Endothelial cell of umbilical vein (primary cell): Measurements from ENCODE around the gene AMN. TPM values are rescaled to one million over a fixed set of nuclear protein-coding genes. Genes with fewer than 3 reads are reported as not detected.

Source experiments
- BruUV-seq: library from RNA; stranded (reverse); fragments of 400-500 nt; replicated peaks from 2 replicates; lab custom pipeline; 2021; lab: Mats Ljungman, UMichigan
- CTCF ChIA-PET: fragments of 300-600, 350-600 bp; sonication (Branson Sonifier 250); formaldehyde crosslinking; loops from one replicate; lab custom pipeline; 2021; ENCODE audit warnings: antibody characterized with exemption, inconsistent platforms; lab: Charles Lee
- POLR2A ChIA-PET: fragments of 300-600, 350-600 bp; sonication (Branson Sonifier 250); formaldehyde crosslinking; loops from one replicate; lab custom pipeline; 2021; ENCODE audit warnings: antibody characterized with exemption, inconsistent platforms; lab: Charles Lee
- DNase-seq: peaks from one replicate; pipeline ENCODE4 v3.0.0-alpha.2; 2011; ENCODE audit warnings: low read depth, low spot score
- FAIRE-seq: peaks from 2 replicates; lab custom pipeline; 2011; peaks lifted over from hg19 to GRCh38; lab: Jason Lieb, UNC
- H2AFZ ChIP-seq: 2 replicates; pipeline ENCODE4 v1.6.0; 2012; ENCODE audit warnings: low read depth, low read length, control low read depth, inconsistent platforms
- H3K27ac ChIP-seq: 2 replicates; pipeline ENCODE4 v1.5.1; 2011; ENCODE audit warnings: low read depth, mild to moderate bottlenecking, control low read depth, low read length, moderate library complexity; ENCODE audit not compliant: insufficient read depth
- H3K27me3 ChIP-seq, 2 experiments: 2 replicates each; pipeline versions ENCODE4 v1.6.0 to v1.6.1; 2011; ENCODE audit warnings: low read length in 2 of 2, mixed read lengths in 1 of 2; ENCODE audit not compliant: control insufficient read depth in 2 of 2, insufficient read depth in 2 of 2
- H3K36me3 ChIP-seq, 2 experiments: 2 replicates in 1 of 2; 3 replicates in 1 of 2; pipeline ENCODE4 v1.5.1; 2011; ENCODE audit warnings: low read length in 2 of 2, mild to moderate bottlenecking in 1 of 2, moderate library complexity in 1 of 2; ENCODE audit not compliant: control insufficient read depth in 2 of 2, insufficient read depth in 2 of 2; ENCODE audit errors: extremely low read depth in 1 of 2
- H3K4me1 ChIP-seq: 3 replicates; pipeline ENCODE4 v1.5.1; 2011; ENCODE audit warnings: mild to moderate bottlenecking, low read length; ENCODE audit not compliant: control insufficient read depth, insufficient read depth; ENCODE audit errors: extremely low read depth
- H3K4me2 ChIP-seq: 2 replicates; pipeline ENCODE4 v1.6.1; 2011; ENCODE audit warnings: low read length, control low read depth, mixed read lengths; ENCODE audit not compliant: insufficient read depth
- H3K4me3 ChIP-seq, 3 experiments: fragments of 200-600 bp in 1 of 3; sonication (generic), shearing (Covaris generic) in 1 of 3; replicated peaks in 1 of 3; 2 replicates each; pipeline ENCODE4 v1.5.1; 2011 to 2016; ENCODE audit warnings: control low read depth in 3 of 3, low read length in 3 of 3, mild to moderate bottlenecking in 2 of 3, inconsistent platforms in 1 of 3, low read depth in 1 of 3, moderate library complexity in 1 of 3; ENCODE audit not compliant: insufficient read depth in 1 of 3
- H3K79me2 ChIP-seq: 2 replicates; pipeline ENCODE4 v1.6.0; 2012; ENCODE audit warnings: low read length, inconsistent platforms; ENCODE audit not compliant: control insufficient read depth, insufficient read depth
- H3K9ac ChIP-seq: replicated peaks from 2 replicates; pipeline ENCODE3; 2011; ENCODE audit warnings: low read length, control low read depth; ENCODE audit not compliant: insufficient read depth; ENCODE audit errors: extremely low read depth
- H3K9me1 ChIP-seq: replicated peaks from 3 replicates; pipeline ENCODE4 v1.6.0; 2011; ENCODE audit warnings: mild to moderate bottlenecking, low read length; ENCODE audit not compliant: control insufficient read depth, insufficient read depth; ENCODE audit errors: extremely low read depth
- H3K9me3 ChIP-seq: replicated peaks from 2 replicates; pipeline ENCODE4 v1.5.1; 2012; ENCODE audit warnings: low read length, inconsistent platforms; ENCODE audit not compliant: control insufficient read depth, insufficient read depth
- H4K20me1 ChIP-seq: replicated peaks from 2 replicates; pipeline ENCODE3; 2011; ENCODE audit warnings: mild to moderate bottlenecking, low read length; ENCODE audit not compliant: control insufficient read depth, insufficient read depth; ENCODE audit errors: extremely low read depth
- EZH2 ChIP-seq: IDR thresholded peaks from 2 replicates; pipeline ENCODE4 v1.6.1; 2012; ENCODE audit warnings: borderline replicate concordance, low read depth, mild to moderate bottlenecking, moderate library complexity, low read length, inconsistent platforms; ENCODE audit not compliant: severe bottlenecking
- FOS ChIP-seq: IDR thresholded peaks from 2 replicates; pipeline ENCODE4 v1.6.1; 2011; ENCODE audit warnings: mild to moderate bottlenecking, low read length, moderate library complexity, borderline replicate concordance; ENCODE audit not compliant: insufficient read depth
- GATA2 ChIP-seq: IDR thresholded peaks from 2 replicates; pipeline ENCODE4 v1.7.0; 2011; ENCODE audit warnings: low read depth, mild to moderate bottlenecking, moderate library complexity, mixed read lengths, low read length; ENCODE audit not compliant: insufficient read length, insufficient read depth
- JUN ChIP-seq: IDR thresholded peaks from 2 replicates; pipeline ENCODE4 v1.6.1; 2011; ENCODE audit warnings: borderline replicate concordance, low read depth; ENCODE audit not compliant: insufficient read length, insufficient read depth
- MAX ChIP-seq: IDR thresholded peaks from 2 replicates; pipeline ENCODE4 v1.6.1; 2011; ENCODE audit not compliant: insufficient read depth, insufficient read length
- MYC ChIP-seq: IDR thresholded peaks from one replicate; pipeline ENCODE4 v1.6.1; 2011; ENCODE audit warnings: mild to moderate bottlenecking, low read depth, low read length
- POLR2A ChIP-seq: IDR thresholded peaks from 2 replicates; pipeline ENCODE4 v1.6.1; 2012; ENCODE audit warnings: low read depth, mild to moderate bottlenecking, control low read depth, low read length
- POLR2AphosphoS5 ChIP-seq: IDR thresholded peaks from 2 replicates; pipeline ENCODE4 v1.6.1; 2012; ENCODE audit warnings: low read depth, mild to moderate bottlenecking, control low read depth, low read length, moderate library complexity; ENCODE audit not compliant: insufficient read depth
- dilution Hi-C: fragments of 300-500 bp; cut with MboI; formaldehyde crosslinking; loops from one replicate; pipeline ENCODE4 v1.15.0; 2019; ENCODE audit warnings: low sequenced_read_pairs; ENCODE audit not compliant: extremely low pct_ligation_motif_present
- intact Hi-C: fragments of 100-400 bp; cut with micrococcal nuclease; formaldehyde crosslinking; loops from one replicate; pipeline ENCODE4 v1.10.0; 2022
- polyA plus RNA-seq, 4 experiments: library from polyadenylated mRNA; depleted of rRNA in 3 of 4; stranded (reverse) in 3 of 4; unstranded in 1 of 4; fragments of >200 nt; gene quantifications; 2 replicates each; pipeline versions ENCODE4 v1.2.1 to v1.2.3, GENCODE V29; 2011 to 2012; ENCODE audit warnings: missing spikeins in 1 of 4
- total RNA-seq: library from RNA; stranded (reverse); gene quantifications from 2 replicates; pipeline ENCODE4 v1.2.3, GENCODE V29; 2021
- TF ChIP-seq, protein P1 (sequence below), 2 donors: IDR thresholded peaks; 1 replicate in 1 of 2; 2 replicates in 1 of 2; pipeline ENCODE4 v1.5.1; 2011; ENCODE audit warnings: low read length in 2 of 2, mild to moderate bottlenecking in 2 of 2, moderate library complexity in 2 of 2, control low read depth in 1 of 2, inconsistent platforms in 1 of 2, low read depth in 1 of 2; ENCODE audit not compliant: insufficient read depth in 1 of 2; ENCODE audit errors: extremely low read depth in 1 of 2

The AMN gene
- total and polyA plus RNA-seq, 2 donors (not counting 3 experiments of a cell fraction or from before 2014, with no cell fraction given) = 0.03 TPM; not detected in 1

DNA sequence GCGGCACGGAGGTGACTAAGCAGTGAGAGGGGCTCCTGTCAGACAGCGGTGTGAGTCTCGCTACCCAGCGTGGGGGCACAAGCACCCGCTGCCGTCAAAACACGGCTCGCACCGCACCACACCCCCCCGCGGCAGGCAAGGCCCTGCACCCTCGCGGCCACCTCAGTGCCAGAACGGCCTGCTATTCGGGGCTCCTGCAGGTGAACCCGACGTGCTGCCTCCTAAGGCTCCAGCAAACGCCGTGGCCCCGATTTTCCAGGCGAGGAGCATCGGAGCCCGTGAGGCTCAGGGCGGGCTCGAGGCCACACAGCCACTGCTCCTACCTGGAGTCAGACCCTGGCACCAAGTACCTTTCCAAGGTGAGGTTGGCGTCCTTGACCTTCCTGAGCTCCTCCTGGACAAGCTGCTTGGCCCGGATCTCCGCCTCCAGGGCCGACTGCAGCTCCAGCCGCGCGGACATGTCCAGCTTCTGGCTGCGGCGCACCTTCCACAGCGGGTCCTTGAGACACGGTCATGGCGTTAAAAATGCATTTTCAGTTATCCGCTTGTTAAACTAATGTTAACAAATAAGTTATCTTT is 41.8 kb downstream of the AMN start:
- Histone ChIP-seq H3K4me2 (no peak overlapping the region), H3K79me2 (no peaks in the 10 kb centered on the region), H3K27me3 (no peaks in the 10 kb centered on the region), H2AFZ (no peak overlapping the region), H3K9me3 (no peaks in the 10 kb centered on the region), H3K36me3 (peaks cover 36 to 41% of the 10 kb centered on the region in 2 experiments), H3K4me3 (no peak overlapping the region), H3K27ac (no peak overlapping the region), H3K9me1 (no peaks in the 10 kb centered on the region), H4K20me1 (no peaks in the 10 kb centered on the region), H3K9ac (no peak overlapping the region), H3K4me1 (no peaks in the 10 kb centered on the region)
- BruUV-seq = no TSS peak
- POLR2A ChIA-PET = no interaction called here
- intact Hi-C loops (no loop called here), dilution Hi-C loops (no loop called here)
- DNase-seq = no peak
- CTCF ChIA-PET = no interaction called here
- TF ChIP-seq GATA2 (no peak), FOS (no peak), EZH2 (no peak)
- FAIRE-seq = no peak

GRCh38 chr14:102965282-102965681 is 42.8 kb downstream of the AMN start:
- Histone ChIP-seq H4K20me1 (no peaks in the 10 kb centered on the region), H3K9ac (no peak overlapping the region), H3K27ac (no peak overlapping the region), H3K4me3 (no peak overlapping the region), H3K36me3 (peaks cover 39 to 49% of the 10 kb centered on the region in 2 experiments), H3K4me2 (no peak overlapping the region), H2AFZ (no peak overlapping the region), H3K79me2 (no peaks in the 10 kb centered on the region), H3K27me3 (no peaks in the 10 kb centered on the region), H3K9me1 (no peaks in the 10 kb centered on the region), H3K9me3 (no peaks in the 10 kb centered on the region), H3K4me1 (no peaks in the 10 kb centered on the region)
- TF ChIP-seq POLR2AphosphoS5 (no peak), JUN (no peak), POLR2A (no peak), FOS (no peak), GATA2 (no peak), MYC (no peak), MAX (no peak), EZH2 (no peak)
- TF ChIP-seq, protein P1, sequence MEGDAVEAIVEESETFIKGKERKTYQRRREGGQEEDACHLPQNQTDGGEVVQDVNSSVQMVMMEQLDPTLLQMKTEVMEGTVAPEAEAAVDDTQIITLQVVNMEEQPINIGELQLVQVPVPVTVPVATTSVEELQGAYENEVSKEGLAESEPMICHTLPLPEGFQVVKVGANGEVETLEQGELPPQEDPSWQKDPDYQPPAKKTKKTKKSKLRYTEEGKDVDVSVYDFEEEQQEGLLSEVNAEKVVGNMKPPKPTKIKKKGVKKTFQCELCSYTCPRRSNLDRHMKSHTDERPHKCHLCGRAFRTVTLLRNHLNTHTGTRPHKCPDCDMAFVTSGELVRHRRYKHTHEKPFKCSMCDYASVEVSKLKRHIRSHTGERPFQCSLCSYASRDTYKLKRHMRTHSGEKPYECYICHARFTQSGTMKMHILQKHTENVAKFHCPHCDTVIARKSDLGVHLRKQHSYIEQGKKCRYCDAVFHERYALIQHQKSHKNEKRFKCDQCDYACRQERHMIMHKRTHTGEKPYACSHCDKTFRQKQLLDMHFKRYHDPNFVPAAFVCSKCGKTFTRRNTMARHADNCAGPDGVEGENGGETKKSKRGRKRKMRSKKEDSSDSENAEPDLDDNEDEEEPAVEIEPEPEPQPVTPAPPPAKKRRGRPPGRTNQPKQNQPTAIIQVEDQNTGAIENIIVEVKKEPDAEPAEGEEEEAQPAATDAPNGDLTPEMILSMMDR (IDR thresholded peaks at IDR 0.05; ENCODE audit: extremely low read depth in 1 of 2, insufficient read depth in 1 of 2, low read depth in 1 of 2, low read length in 2 of 2) = no peak
- CTCF ChIA-PET = no interaction called here
- dilution Hi-C loops = no loop called here
- no TSS peak for BruUV-seq
- no peak for FAIRE-seq
- DNase-seq = no peak
- intact Hi-C loops = no loop called here
- POLR2A ChIA-PET = no interaction called here
